Epidermal melanocyte (primary cell): ENCODE data around the gene ZNF619.
A peak's percentile ranks its signal among the peaks of the same experiment; 100 is the strongest.

Experiments
- DNase-seq: peaks from one replicate; pipeline ENCODE4 v3.0.0; 2011; ENCODE audit warnings: low spot score; ENCODE audit not compliant: insufficient read length

ZNF619 gene

GRCh38 chr3:40465111-40465407, 11.9 kb upstream of the ZNF619 start:
- DNase-seq: no peak

DNA sequence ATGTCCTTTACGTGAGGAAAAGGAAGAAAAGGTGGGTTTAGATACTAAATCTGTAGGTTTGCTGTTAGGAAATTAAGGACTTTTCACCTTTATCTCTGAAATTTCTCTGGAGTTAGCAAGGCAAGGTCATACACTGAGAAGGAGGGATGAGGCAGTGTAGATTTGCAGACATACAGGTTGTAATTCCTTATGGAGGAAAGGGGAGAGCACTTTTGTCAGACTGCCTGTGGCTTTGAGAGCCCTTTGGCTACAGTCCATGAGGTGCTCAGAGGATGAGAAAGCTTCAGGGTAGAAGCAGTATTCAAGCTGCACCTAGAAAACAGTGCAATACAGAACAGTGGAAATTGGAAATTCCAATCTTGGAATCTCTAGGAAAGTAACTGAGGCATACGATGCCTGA, 11.5 kb upstream of the ZNF619 start:
- DNase-seq: no peak

DNA sequence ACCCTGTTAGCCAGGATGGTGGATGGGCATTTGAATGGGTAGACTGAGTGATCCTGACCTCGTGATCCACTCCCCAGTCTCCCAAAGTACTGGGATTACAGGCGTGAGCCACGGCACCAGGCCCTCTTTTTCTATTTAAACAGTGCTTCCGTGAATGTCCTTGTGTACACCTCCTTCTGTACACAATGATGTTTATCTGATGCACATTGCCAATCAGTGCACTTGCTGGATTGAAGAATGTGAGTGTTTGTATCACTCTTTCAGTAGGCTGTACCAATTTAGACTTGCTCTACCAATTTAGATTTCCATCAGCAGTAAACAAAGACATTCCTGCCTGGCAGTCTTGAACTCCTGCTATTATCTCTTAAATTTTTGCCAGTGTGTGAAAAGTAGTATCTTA, 8.9 kb upstream of the ZNF619 start:
- no peak for DNase-seq

- no peak for DNase-seq
These were observed 6.2 kb upstream of the ZNF619 start for GRCh38 chr3:40470701-40471100.

DNA sequence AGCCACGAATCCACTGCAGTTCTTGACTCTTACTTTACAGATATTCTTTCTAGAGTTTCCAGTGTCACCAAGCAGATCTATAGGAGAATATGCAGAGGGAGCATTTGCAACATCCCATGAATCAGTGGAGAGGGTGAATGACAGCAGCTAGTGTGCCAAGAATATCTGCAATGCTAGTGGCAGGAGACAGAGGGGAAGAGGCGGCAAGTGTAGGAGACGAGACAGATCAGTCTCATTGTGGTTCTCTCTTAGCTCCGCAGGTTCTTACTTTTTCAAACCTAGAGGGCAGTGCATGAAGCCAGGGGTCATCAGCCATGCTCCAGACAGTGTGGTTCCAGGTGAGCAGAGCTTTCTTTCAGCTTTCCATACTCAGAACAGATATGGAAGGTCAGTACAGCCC, 744 bp downstream of the ZNF619 start:
- DNase-seq: no peak

- DNase-seq: no peak
These were observed 10.2 kb downstream of the ZNF619 start for GRCh38 chr3:40487172-40487571.

- DNase-seq: no peak
These were observed 14.0 kb downstream of the ZNF619 start for GRCh38 chr3:40490916-40491315.

GRCh38 chr3:40494698-40495097, 17.8 kb downstream of the ZNF619 start:
- no peak for DNase-seq

GRCh38 chr3:40497288-40497687, 20.4 kb downstream of the ZNF619 start:
- DNase-seq: no peak

DNA sequence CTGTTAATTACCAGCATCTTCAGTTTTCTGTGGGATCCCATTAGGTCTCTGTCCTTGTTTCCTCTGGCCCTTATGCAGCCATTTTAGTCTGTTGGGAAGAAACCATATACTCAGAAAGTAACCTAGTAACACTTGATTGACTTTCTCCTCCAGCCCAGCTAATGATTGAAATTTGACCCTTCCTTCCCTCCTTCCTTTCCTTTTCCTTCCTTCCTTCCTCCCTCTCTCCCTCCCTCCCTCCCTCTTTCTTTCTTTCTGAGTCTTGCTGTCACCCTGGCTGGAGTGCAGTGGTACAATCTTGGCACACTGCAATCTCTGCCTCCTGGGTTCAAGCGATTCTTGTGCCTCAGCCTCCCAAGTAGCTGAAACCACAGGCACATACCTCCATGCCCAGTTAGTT, 23.0 kb downstream of the ZNF619 start:
- no peak for DNase-seq

DNA sequence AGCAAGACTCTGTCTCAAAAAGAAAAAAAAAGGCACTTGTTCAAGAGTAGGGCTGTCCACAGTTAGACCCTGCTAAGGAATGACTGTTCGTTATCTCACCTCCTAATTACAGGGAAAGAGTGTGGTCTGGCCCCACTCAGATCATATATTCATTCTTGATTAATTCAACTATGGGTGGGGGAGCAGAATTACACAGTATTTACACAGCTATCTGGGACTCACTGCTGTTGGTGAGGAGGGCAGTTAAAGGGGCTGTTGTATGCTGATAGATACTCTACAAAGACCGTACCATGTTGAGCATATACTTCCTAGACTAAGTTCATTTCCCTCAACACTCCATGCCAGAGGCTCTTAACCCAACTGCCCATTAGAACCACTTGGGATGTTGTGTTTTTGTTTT, 25.1 kb downstream of the ZNF619 start:
- no peak for DNase-seq

GRCh38 chr3:40504636-40505430, 27.9 kb downstream of the ZNF619 start:
- no peak for DNase-seq

- no peak for DNase-seq
These were observed 28.9 kb downstream of the ZNF619 start, which contains the start of gene ZNF620 for GRCh38 chr3:40505599-40506462. Gene ZNF620, plus strand, starts transcription at chr3:40506039. Its CDS starts 314 bp downstream, at chr3:40506353.

DNA sequence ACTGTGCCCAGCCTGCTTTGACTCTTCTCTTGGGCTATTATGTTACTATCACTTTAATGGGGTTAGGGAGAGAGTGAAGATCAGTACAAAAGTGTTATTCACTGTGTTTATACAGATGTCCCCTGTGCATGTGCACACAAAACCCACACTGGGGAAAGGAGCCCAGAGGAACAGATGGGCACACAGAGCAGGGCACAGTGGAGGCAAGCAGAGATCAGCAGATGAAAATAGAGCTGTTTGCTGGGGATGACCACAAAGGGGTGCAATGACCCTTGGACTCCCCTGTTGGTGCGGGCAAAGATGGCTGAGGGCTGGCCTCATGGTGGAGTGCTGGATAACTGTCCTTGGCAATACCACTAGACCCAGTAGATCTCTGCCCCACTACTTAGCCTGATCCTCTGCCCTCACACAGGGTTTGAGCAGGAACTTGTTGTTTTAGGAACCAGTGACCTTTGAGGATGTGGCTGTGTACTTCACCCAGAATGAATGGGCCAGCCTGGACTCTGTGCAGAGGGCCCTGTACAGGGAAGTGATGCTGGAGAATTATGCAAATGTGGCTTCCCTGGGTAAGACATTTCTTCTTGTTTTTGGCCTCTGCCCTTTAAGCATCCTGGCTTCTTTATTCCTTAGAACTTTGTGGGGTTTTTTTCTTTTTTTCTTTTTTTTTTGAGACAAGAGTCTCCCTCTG, 34.3 kb downstream of the ZNF619 start:
- DNase-seq: no peak

DNA sequence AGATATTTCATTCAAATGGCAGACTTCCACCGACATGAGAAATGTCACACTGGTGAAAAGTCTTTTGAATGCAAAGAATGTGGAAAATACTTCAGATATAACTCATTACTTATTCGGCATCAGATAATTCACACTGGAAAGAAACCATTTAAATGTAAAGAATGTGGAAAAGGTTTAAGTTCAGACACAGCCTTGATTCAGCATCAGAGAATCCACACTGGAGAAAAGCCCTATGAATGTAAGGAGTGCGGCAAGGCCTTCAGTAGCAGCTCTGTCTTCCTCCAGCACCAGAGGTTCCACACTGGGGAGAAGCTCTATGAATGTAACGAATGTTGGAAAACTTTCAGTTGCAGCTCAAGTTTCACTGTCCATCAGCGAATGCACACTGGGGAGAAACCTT, 39.3 kb downstream of the ZNF619 start:
- DNase-seq: no peak

- DNase-seq: no peak
These were observed 41.1 kb downstream of the ZNF619 start for GRCh38 chr3:40518067-40518466.

DNA sequence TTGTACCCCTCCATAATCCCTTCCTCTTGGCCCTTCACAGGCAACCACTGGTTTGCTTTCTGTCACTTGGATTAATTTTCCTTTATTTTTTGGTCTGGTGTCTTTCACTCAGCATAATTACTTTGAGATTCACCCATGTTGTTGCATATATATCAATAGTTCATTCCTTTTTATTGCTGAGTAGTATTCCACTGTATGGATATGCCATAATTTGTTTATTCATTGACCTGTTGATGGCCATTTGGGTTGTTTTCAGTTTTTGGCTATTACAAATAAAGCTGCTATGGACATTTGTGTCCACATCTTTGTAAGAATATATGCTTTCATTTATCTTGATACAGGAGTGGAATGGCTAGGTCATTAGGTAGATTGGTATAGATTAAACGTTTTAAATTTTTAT, 41.9 kb downstream of the ZNF619 start:
- DNase-seq: no peak

- no peak for DNase-seq
These were observed 44.3 kb downstream of the ZNF619 start for GRCh38 chr3:40521254-40521653.

GRCh38 chr3:40523781-40524180, 46.9 kb downstream of the ZNF619 start:
- no peak for DNase-seq

- no peak for DNase-seq
These were observed 47.3 kb downstream of the ZNF619 start for GRCh38 chr3:40524222-40524567.

DNA sequence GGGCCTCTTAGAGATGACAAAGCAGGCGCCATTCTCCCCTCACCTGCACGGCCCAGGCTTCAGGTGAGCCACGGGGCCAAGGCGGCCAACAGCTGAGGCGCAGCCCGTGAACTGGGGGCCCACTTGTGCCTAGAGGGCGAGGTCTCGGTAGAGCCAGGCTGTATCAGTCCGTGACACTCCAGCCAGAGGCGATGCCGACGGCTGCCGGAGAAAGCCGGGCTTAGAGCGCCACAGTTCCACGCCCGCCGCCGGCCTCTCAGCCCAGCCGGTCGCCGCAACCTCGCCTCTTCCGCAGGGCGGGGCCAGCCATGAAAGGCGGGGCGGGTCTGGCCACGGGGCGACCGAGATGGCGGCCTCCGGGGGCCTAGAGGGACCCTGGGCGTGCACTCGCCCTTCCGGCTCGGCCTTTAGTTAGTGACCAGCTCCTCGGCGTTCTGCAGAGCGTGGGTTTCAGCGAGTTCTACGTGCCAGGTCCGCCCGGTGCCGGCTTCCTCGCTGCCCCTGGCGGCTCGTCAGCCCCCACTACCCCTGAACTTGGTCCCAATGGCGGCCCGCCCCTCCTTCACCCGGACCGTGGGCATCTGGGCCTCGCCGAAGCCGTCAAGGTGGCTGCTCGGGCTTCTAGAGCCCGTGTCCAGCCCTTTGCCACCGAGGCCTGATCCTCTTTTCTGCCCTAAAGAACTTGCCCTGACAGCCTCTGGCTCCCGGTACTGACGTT, 47.8 kb downstream of the ZNF619 start, which contains the start of gene ZNF621:
ZNF621 (plus strand) TSS at position 393 of the 718 bp plus-strand sequence. CDS start 881 bp downstream, outside the sequence.
- DNase-seq: peak; percentile 89
